GM12878 (cell line): ENCODE measurements around the gene ZNF823. TPM values are rescaled to one million over a fixed set of nuclear protein-coding genes. Genes with fewer than 3 reads are reported as not detected.

ENCODE experiments used
- ATAC-seq: fragments of 200-7000 bp; cut with Tn5 transposase; 3 replicates; pipeline ENCODE4 v1.9.1; 2020; ENCODE audit warnings: mild to moderate bottlenecking, moderate library complexity
- BruUV-seq: library from RNA; stranded (reverse); fragments of 400-500 nt; replicated peaks from 2 replicates; lab custom pipeline; 2021; lab: Mats Ljungman, UMichigan
- CTCF ChIA-PET: fragments of 300-600 bp; sonication (Branson Sonifier 250); formaldehyde crosslinking; extraction: SDS; loops from one replicate; lab custom pipeline; 2021; ENCODE audit warnings: inconsistent platforms; lab: Yijun Ruan, JAX
- POLR2A ChIA-PET: fragments of 350-600 bp; formaldehyde crosslinking; extraction: SDS; loops from one replicate; lab custom pipeline; 2021; ENCODE audit warnings: inconsistent platforms; lab: Charles Lee
- RAD21 ChIA-PET: fragments of 300-600 bp; sonication (Branson Sonifier 250); formaldehyde crosslinking; loops from one replicate; lab custom pipeline; 2023; ENCODE audit warnings: antibody characterized with exemption; ENCODE audit not compliant: unreplicated experiment; lab: Charles Lee
- SMC1A ChIA-PET: fragments of 300-600 bp; sonication (Branson Sonifier 250); formaldehyde crosslinking; loops from one replicate; lab custom pipeline; 2023; ENCODE audit not compliant: unreplicated experiment, uncharacterized antibody; lab: Charles Lee
- DNase-seq: peaks from one replicate; pipeline ENCODE4 v3.0.0-alpha.2; 2011; ENCODE audit warnings: low read depth, low spot score
- FAIRE-seq: peaks from 3 replicates; lab custom pipeline; 2011; peaks lifted over from hg19 to GRCh38; lab: Jason Lieb, UNC
- H2AFZ ChIP-seq: 2 replicates; pipeline ENCODE4 v1.6.0; 2011; ENCODE audit warnings: low read depth, low read length, control low read depth; ENCODE audit not compliant: control insufficient read depth
- H3K27ac ChIP-seq: 2 replicates; pipeline ENCODE4 v1.5.1; 2011; ENCODE audit warnings: control low read depth; ENCODE audit not compliant: control insufficient read depth, insufficient read depth
- H3K27me3 ChIP-seq, 2 experiments: replicated peaks in 1 of 2; 2 replicates each; pipeline versions ENCODE4 v1.6.0 to v1.6.1; 2011; ENCODE audit warnings: low read length in 1 of 2; ENCODE audit not compliant: control insufficient read depth in 2 of 2, insufficient read depth in 2 of 2
- H3K36me3 ChIP-seq, 2 experiments: 2 replicates each; pipeline ENCODE4 v1.5.1; 2011; ENCODE audit warnings: low read length in 1 of 2; ENCODE audit not compliant: control insufficient read depth in 2 of 2, insufficient read depth in 2 of 2
- H3K4me1 ChIP-seq: 2 replicates; pipeline ENCODE4 v1.6.1; 2011; ENCODE audit warnings: mild to moderate bottlenecking, low read length, moderate library complexity, mixed read lengths; ENCODE audit not compliant: control insufficient read depth, insufficient read depth
- H3K4me2 ChIP-seq: 2 replicates; pipeline ENCODE4 v1.6.0; 2011; ENCODE audit warnings: control low read depth; ENCODE audit not compliant: control insufficient read depth, insufficient read depth
- H3K4me3 ChIP-seq: fragments of 200-600 bp; sonication (generic); 2 replicates; pipeline ENCODE4 v1.5.1; 2016
- H3K79me2 ChIP-seq: 2 replicates; pipeline ENCODE4 v1.6.0; 2011; ENCODE audit warnings: low read length; ENCODE audit not compliant: control insufficient read depth, insufficient read depth
- H3K9ac ChIP-seq: 2 replicates; pipeline ENCODE4 v1.8.0; 2011; ENCODE audit warnings: low read length, control low read depth, mixed read lengths; ENCODE audit not compliant: control insufficient read depth, insufficient read depth
- H3K9me3 ChIP-seq: replicated peaks from 3 replicates; pipeline ENCODE4 v1.5.1; 2011; ENCODE audit warnings: mild to moderate bottlenecking, low read length; ENCODE audit not compliant: control insufficient read depth, insufficient read depth
- H4K20me1 ChIP-seq: 2 replicates; pipeline ENCODE4 v1.6.0; 2011; ENCODE audit not compliant: control insufficient read depth, insufficient read depth
- BACH1 ChIP-seq: fragments of 450-650 bp; IDR thresholded peaks from 2 replicates; pipeline ENCODE4 v1.6.1; 2017; ENCODE audit warnings: mild to moderate bottlenecking, borderline replicate concordance
- CHD2 ChIP-seq: IDR thresholded peaks from 2 replicates; pipeline ENCODE4 v1.6.1; 2011; ENCODE audit warnings: low read depth, low read length, improper control_type of control experiment, borderline replicate concordance
- GABPA ChIP-seq: IDR thresholded peaks from 2 replicates; pipeline ENCODE4 v1.6.1; 2014; ENCODE audit warnings: antibody characterized with exemption, low read depth, mild to moderate bottlenecking, inconsistent platforms
- GATAD2B ChIP-seq: fragments of 450-650 bp; conservative IDR thresholded peaks from 2 replicates; pipeline ENCODE4 v1.6.1; 2017; ENCODE audit warnings: low read depth, mild to moderate bottlenecking, moderate library complexity
- IKZF1 ChIP-seq: fragments of 450-650 bp; conservative IDR thresholded peaks from 2 replicates; pipeline ENCODE4 v1.6.1; 2017; ENCODE audit warnings: antibody characterized with exemption, mild to moderate bottlenecking
- IKZF2 ChIP-seq, 2 experiments: fragments of 450-650 bp; IDR thresholded peaks; 2 replicates each; pipeline ENCODE4 v1.6.1; 2017; ENCODE audit warnings: mild to moderate bottlenecking in 2 of 2, moderate library complexity in 2 of 2
- PAX5 ChIP-seq: IDR thresholded peaks from 2 replicates; pipeline ENCODE4 v1.6.1; 2011; ENCODE audit warnings: low read depth, low read length, borderline replicate concordance
- SMAD5 ChIP-seq: IDR thresholded peaks from 2 replicates; pipeline ENCODE4 v1.6.1; 2016; ENCODE audit warnings: antibody characterized with exemption, low read depth
- SMARCA5 ChIP-seq: fragments of 450-650 bp; IDR thresholded peaks from 2 replicates; pipeline ENCODE4 v1.6.1; 2017; ENCODE audit warnings: mild to moderate bottlenecking
- SPI1 ChIP-seq: IDR thresholded peaks from 2 replicates; pipeline ENCODE4 v1.6.1; 2011; ENCODE audit warnings: low read depth, mild to moderate bottlenecking, low read length, moderate library complexity, borderline replicate concordance; ENCODE audit not compliant: insufficient read depth
- STAT3 ChIP-seq: IDR thresholded peaks from 2 replicates; pipeline ENCODE4 v1.6.1; 2011; ENCODE audit warnings: low read depth, low read length, improper control_type of control experiment
- TBL1XR1 ChIP-seq: IDR thresholded peaks from 2 replicates; pipeline ENCODE4 v1.6.1; 2012; ENCODE audit warnings: low read depth, low read length, improper control_type of control experiment
- WGBS: methylation state at CpG from one replicate; pipeline ENCODE4 v1.1.6; 2016; ENCODE audit warnings: low lambda C conversion rate; ENCODE audit not compliant: insufficient replicate concordance, insufficient coverage; ENCODE audit errors: missing lambda C conversion rate; 5-methylcytosine and 5-hydroxymethylcytosine counted together
- in situ Hi-C: fragments of 300-500 bp; cut with MboI; formaldehyde crosslinking; loops from 9 replicates; pipeline ENCODE4 v1.14.3; 2018; ENCODE audit warnings: mixed read lengths
- intact Hi-C: fragments of 100-400 bp; cut with micrococcal nuclease; formaldehyde crosslinking; loops from one replicate; pipeline ENCODE4 v1.14.2; 2022; ENCODE audit not compliant: unreplicated experiment
- polyA plus RNA-seq, 11 experiments: library from polyadenylated mRNA; depleted of rRNA in 4 of 11; unstranded in 6 of 11; stranded (reverse) in 5 of 11; fragments of >200 nt; fragmentation: Nextera tagmentation in 4 of 11; fragmentation: Illumina TruSeq in 1 of 11; extraction: Ambion mirVana in 4 of 11; extraction: Trizol in 1 of 11; gene quantifications; 1 replicate in 1 of 11; 2 replicates in 10 of 11; pipeline versions ENCODE4 v1.2.1 to v1.2.3, GENCODE V29; 2011 to 2016; ENCODE audit warnings: inconsistent platforms in 2 of 11, missing spikeins in 2 of 11, low read depth in 1 of 11
- total RNA-seq, 4 experiments: library from RNA; depleted of rRNA in 3 of 4; stranded (reverse); fragments of >200 nt in 3 of 4; fragmentation: Illumina TruSeq in 1 of 4; extraction: Trizol in 1 of 4; gene quantifications; 2 replicates each; pipeline versions ENCODE4 v1.2.1 to v1.2.3, GENCODE V29; 2013 to 2021
- TF ChIP-seq, protein P1 (sequence below): fragments of 450-650 bp; IDR thresholded peaks from 2 replicates; pipeline ENCODE4 v1.6.1; 2016; ENCODE audit warnings: mild to moderate bottlenecking
- TF ChIP-seq, protein P2 (sequence below): fragments of 450-650 bp; IDR thresholded peaks from 2 replicates; pipeline ENCODE4 v1.6.1; 2017; ENCODE audit warnings: borderline replicate concordance
- TF ChIP-seq, protein P3 (sequence below): fragments of 450-650 bp; IDR thresholded peaks from 2 replicates; pipeline ENCODE4 v1.6.1; 2017; ENCODE audit warnings: mild to moderate bottlenecking, moderate library complexity

Gene ZNF823
- total and polyA plus RNA-seq, 10 of the 15 experiments (the other 5 are each of a cell fraction or from before 2014, with no cell fraction given), result 3.3 to 8.0 (median 4.5) TPM

- H3K4me1 ChIP-seq, result peaks cover 3% of the 10 kb centered on the region
- H3K9me3 ChIP-seq, result peaks cover 11% of the 10 kb centered on the region
- peak within 1 kb of the TSS; percentile 92 for H3K4me2 ChIP-seq
- POLR2A ChIA-PET, result interaction anchor here (0.5 to 1.2 kb wide), 9 partner anchors 24 to 810 kb away, joined by 3 to 5 read pairs (median 3); partner anchors contain the start of genes ZNF491 and ZNF823
- in situ Hi-C loops, result no loop called here
- SMC1A ChIA-PET, result interaction anchor here (1.0 to 2.0 kb wide), 4 partner anchors 16 to 107 kb away, joined by 3 to 7 read pairs (median 3); partner anchors contain the start of gene ZNF823
- RAD21 ChIA-PET, result interaction anchor here (0.8 to 1.1 kb wide), 4 partner anchors 30 to 421 kb away, joined by 3 to 7 read pairs (median 3); partner anchors contain the start of genes CCDC159, TMEM205 and ZNF491
- peak within 1 kb of the TSS; percentile 99 for H2AFZ ChIP-seq
- peak; percentile 83 for DNase-seq
- H3K4me3 ChIP-seq, result peak within 1 kb of the TSS; percentile 71
- H3K27me3 ChIP-seq, result no peaks in the 10 kb centered on the region
- peak; percentile 98 for ATAC-seq
- 2% methylated on average over 57 of the region's 61 CpGs for WGBS
- peak within 1 kb of the TSS; percentile 91 for H3K9ac ChIP-seq
- H3K27ac ChIP-seq, result peak within 1 kb of the TSS; percentile 91
- CTCF ChIA-PET, result interaction anchor here (0.5 to 1.7 kb wide), 5 partner anchors 31 to 373 kb away, joined by 3 to 9 read pairs (median 3); partner anchors contain the start of genes ZNF20, ZNF440, ZNF491 and ZNF700
- intact Hi-C loops, result no loop called here
- TSS peak; percentile 67 for BruUV-seq
- no peaks in the 10 kb centered on the region for H4K20me1 ChIP-seq
- H3K36me3 ChIP-seq, result no peaks in the 10 kb centered on the region
- peak; percentile 86 for FAIRE-seq
- peaks cover 15% of the 10 kb centered on the region for H3K79me2 ChIP-seq
- peak; percentile 66 for TF ChIP-seq GABPA
- no peak for TF ChIP-seq TBL1XR1
- peak; percentile 56 for TF ChIP-seq IKZF1
- peak; percentile 100 for TF ChIP-seq PAX5
- TF ChIP-seq, protein P1, sequence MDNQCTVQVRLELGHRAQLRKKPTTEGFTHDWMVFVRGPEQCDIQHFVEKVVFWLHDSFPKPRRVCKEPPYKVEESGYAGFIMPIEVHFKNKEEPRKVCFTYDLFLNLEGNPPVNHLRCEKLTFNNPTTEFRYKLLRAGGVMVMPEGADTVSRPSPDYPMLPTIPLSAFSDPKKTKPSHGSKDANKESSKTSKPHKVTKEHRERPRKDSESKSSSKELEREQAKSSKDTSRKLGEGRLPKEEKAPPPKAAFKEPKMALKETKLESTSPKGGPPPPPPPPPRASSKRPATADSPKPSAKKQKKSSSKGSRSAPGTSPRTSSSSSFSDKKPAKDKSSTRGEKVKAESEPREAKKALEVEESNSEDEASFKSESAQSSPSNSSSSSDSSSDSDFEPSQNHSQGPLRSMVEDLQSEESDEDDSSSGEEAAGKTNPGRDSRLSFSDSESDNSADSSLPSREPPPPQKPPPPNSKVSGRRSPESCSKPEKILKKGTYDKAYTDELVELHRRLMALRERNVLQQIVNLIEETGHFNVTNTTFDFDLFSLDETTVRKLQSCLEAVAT, result peak; percentile 67
- TF ChIP-seq SMAD5, result peak; percentile 23; the same call in 1 of the 2 replicates
- TF ChIP-seq IKZF2 (IDR thresholded peaks at IDR 0.05), result peak; percentile 50 to 64; a peak in 3 of 4 replicates
- TF ChIP-seq SPI1, result peak; percentile 8; the same call in 1 of the 2 replicates
- TF ChIP-seq, protein P2, sequence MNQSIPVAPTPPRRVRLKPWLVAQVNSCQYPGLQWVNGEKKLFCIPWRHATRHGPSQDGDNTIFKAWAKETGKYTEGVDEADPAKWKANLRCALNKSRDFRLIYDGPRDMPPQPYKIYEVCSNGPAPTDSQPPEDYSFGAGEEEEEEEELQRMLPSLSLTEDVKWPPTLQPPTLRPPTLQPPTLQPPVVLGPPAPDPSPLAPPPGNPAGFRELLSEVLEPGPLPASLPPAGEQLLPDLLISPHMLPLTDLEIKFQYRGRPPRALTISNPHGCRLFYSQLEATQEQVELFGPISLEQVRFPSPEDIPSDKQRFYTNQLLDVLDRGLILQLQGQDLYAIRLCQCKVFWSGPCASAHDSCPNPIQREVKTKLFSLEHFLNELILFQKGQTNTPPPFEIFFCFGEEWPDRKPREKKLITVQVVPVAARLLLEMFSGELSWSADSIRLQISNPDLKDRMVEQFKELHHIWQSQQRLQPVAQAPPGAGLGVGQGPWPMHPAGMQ, result no peak
- TF ChIP-seq GATAD2B, result peak; percentile 44
- peak; percentile 47; the same call in 1 of the 2 replicates for TF ChIP-seq SMARCA5
- peak; percentile 51; the same call in 1 of the 2 replicates for TF ChIP-seq CHD2
- TF ChIP-seq, protein P3, sequence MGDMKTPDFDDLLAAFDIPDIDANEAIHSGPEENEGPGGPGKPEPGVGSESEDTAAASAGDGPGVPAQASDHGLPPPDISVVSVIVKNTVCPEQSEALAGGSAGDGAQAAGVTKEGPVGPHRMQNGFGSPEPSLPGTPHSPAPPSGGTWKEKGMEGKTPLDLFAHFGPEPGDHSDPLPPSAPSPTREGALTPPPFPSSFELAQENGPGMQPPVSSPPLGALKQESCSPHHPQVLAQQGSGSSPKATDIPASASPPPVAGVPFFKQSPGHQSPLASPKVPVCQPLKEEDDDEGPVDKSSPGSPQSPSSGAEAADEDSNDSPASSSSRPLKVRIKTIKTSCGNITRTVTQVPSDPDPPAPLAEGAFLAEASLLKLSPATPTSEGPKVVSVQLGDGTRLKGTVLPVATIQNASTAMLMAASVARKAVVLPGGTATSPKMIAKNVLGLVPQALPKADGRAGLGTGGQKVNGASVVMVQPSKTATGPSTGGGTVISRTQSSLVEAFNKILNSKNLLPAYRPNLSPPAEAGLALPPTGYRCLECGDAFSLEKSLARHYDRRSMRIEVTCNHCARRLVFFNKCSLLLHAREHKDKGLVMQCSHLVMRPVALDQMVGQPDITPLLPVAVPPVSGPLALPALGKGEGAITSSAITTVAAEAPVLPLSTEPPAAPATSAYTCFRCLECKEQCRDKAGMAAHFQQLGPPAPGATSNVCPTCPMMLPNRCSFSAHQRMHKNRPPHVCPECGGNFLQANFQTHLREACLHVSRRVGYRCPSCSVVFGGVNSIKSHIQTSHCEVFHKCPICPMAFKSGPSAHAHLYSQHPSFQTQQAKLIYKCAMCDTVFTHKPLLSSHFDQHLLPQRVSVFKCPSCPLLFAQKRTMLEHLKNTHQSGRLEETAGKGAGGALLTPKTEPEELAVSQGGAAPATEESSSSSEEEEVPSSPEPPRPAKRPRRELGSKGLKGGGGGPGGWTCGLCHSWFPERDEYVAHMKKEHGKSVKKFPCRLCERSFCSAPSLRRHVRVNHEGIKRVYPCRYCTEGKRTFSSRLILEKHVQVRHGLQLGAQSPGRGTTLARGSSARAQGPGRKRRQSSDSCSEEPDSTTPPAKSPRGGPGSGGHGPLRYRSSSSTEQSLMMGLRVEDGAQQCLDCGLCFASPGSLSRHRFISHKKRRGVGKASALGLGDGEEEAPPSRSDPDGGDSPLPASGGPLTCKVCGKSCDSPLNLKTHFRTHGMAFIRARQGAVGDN, result no peak
- peak; percentile 75; the same call in 1 of the 2 replicates for TF ChIP-seq BACH1
- TF ChIP-seq STAT3, result no peak
These were observed 28.1 kb upstream of the ZNF823 start, which contains the start of gene ZNF441 for GRCh38 chr19:11766597-11767591. ZNF441 (plus strand) TSS chr19:11767000; CDS start chr19:11767194, 194 bp downstream.
